Left colon (tissue), 2 donors: ENCODE results near the gene GRAMD2A. TPM values are rescaled to one million over a fixed set of nuclear protein-coding genes. Genes with fewer than 3 reads are reported as not detected.

ENCODE experiments used
- ATAC-seq: fragments of 200-7000 bp; cut with Tn5 transposase; one replicate; pipeline ENCODE4 v1.9.1; 2020; ENCODE audit warnings: mild to moderate bottlenecking, moderate library complexity
- DNase-seq, 2 donors: peaks; one replicate each; pipeline ENCODE4 v3.0.0-alpha.2; 2020
- intact Hi-C, 2 donors: fragments of 100-400 bp; cut with DNase I in 1 of 2; cut with micrococcal nuclease in 1 of 2; formaldehyde crosslinking; loops; one replicate each; pipeline versions ENCODE4 v1.11.2 to v1.14.0; 2022; cut with DNase I, micrococcal nuclease
- total RNA-seq, 2 donors: library from RNA; stranded (reverse); fragmentation: NEBNext Ultra II Directional; extraction: Animal tissue kit (Norgen Biotek cat#: 25700); gene quantifications; one replicate each; pipeline ENCODE4 v1.2.1, GENCODE V29; 2021
- donor health status: DM: no; HTN: no; CAD: no.
- donor health status: DM: yes; HTN: yes; CAD: no.

The GRAMD2A gene
- total RNA-seq, 2 donors from 2014 or later: 1.0 to 6.3 TPM

GRCh38 chr15:72155003-72155621 is 42.5 kb downstream of the GRAMD2A start:
- DNase-seq: peak; percentile 86 to 88
- ATAC-seq: peak; percentile 82
- intact Hi-C loops: loop anchor here in 1 of 2 donors (10.0 kb wide), 1 partner anchor 410 kb away; no protein-coding TSS in a partner anchor

DNA sequence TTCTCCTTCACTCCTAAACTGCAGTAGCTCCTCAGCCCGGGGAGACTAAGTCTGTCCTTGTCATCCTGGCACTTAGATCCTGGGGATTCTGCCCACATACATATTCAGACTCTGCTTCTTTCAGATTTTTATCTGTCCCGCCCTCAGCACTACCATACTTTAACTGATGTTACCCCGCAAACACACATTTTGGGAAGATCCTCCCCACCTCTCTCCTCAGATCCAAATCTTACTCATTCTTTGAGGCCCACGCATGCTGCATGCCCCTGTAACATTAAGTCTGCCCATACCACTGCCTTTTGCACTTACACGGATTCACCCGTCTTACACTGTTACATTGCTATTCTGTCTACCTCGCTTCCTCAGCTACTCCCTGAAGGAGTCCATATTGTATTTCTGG is 43.3 kb downstream of the GRAMD2A start:
- ATAC-seq (no peak), DNase-seq (no peak)
- intact Hi-C loops: loop anchor here in 1 of 2 donors (10.0 kb wide), 1 partner anchor 410 kb away; no protein-coding TSS in a partner anchor

GRCh38 chr15:72153269-72154000 is 44.2 kb downstream of the GRAMD2A start:
- DNase-seq (no peak), ATAC-seq (no peak)
- intact Hi-C loops: loop anchor here in 1 of 2 donors (10.0 kb wide), 1 partner anchor 409 kb away; no protein-coding TSS in a partner anchor

GRCh38 chr15:72147418-72147817 is 50.2 kb downstream of the GRAMD2A start:
- intact Hi-C loops: no loop called here
- no peak for ATAC-seq
- DNase-seq: no peak

DNA sequence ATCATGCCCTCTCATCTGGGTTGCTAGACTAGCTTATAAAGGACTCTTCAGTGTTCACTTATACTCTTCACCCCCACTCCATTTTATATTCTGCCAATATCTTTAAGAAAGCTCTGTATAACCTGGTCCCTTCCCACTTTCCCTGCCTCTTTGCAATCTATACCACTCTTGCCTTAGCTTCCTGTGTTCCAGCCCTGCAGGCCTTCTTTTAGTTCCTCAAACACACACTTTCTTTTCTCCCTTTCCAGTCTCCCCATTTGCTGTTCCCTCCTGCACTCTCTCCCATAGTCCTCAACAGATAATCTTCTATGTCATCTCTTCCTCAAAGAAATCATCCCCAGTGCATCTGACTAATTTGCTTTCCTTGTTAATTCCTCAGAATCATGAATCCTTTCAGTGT is 50.7 kb downstream of the GRAMD2A start:
- DNase-seq (no peak), ATAC-seq (no peak)
- intact Hi-C loops: no loop called here

DNA sequence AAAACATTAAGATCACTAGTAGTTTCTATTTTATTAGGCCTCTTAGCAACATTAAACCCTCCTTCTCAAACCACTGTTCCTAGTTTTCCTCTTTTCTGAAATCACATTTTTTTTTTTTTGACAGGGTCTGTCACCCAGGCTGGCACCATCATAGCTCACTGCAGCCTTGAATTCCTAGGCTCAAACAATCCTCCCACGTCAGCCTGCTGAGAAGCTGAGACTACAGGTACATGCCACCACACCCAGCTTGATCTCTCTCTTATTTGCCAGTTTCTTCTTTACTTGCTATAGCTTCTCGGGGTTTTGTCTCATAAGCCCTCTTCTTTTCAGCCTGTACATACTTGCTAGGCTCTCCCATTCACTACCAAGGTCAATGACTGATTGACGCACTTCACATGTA is 51.4 kb downstream of the GRAMD2A start:
- intact Hi-C loops: no loop called here
- no peak for DNase-seq
- no peak for ATAC-seq

GRCh38 chr15:72141171-72142084 is 56.2 kb downstream of the GRAMD2A start:
- intact Hi-C loops: no loop called here
- ATAC-seq (peak; percentile 96), DNase-seq (no peak)

DNA sequence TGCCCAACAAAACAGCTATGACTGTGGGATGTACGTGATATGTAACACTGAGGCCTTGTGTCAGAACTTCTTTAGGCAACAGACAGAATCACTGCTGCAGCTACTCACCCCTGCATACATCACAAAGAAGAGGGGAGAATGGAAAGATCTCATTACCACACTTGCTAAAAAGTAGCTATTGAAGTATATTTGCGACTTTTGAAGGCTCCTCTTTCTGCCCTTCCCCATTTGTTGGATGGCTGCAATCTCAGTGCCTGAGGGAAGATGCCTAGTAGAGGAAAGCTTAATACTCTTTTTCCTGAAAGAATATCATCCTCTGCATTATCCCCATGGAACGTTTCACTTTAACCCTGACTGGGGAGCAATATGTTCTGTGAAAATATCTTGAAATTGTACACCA is 57.5 kb downstream of the GRAMD2A start:
- ATAC-seq (no peak), DNase-seq (no peak)
- intact Hi-C loops: no loop called here

DNA sequence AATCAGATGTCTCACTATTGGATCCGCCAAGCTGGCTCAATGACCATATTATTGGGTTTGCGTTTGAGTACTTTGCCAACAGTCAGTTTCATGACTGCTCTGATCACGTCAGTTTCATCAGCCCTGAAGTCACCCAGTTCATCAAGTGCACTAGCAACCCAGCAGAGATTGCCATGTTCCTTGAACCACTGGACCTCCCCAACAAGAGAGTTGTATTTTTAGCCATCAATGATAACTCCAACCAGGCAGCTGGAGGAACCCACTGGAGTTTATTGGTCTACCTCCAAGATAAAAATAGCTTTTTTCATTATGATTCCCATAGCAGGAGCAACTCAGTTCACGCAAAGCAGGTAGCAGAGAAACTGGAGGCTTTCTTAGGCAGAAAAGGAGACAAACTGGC is 57.9 kb downstream of the GRAMD2A start:
- intact Hi-C loops: no loop called here
- DNase-seq (no peak), ATAC-seq (no peak)

- peak; percentile 31 for ATAC-seq
- no peak for DNase-seq
- intact Hi-C loops: no loop called here
Measured at GRCh38 chr15:72136170-72137051, 61.2 kb downstream of the GRAMD2A start.

DNA sequence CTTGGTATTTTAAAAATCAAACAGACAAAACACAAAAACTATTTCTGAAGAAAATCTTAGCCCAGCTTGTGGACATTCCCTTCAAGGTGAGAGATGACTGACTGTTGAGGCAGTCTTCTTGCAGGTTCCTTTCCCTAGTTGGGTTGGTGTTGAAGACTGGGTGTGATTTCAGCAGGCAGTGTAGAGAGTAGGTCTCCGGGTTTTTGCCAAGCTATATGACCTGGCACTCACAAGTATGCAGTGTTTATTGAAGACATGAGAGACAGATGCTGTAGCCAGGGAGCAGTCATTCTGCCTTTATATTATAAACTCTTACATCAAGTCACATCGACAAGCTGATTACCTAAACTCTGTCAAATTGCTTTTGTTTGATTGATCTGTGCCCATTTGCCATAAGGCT is 61.9 kb downstream of the GRAMD2A start:
- DNase-seq: no peak
- intact Hi-C loops: no loop called here

DNA sequence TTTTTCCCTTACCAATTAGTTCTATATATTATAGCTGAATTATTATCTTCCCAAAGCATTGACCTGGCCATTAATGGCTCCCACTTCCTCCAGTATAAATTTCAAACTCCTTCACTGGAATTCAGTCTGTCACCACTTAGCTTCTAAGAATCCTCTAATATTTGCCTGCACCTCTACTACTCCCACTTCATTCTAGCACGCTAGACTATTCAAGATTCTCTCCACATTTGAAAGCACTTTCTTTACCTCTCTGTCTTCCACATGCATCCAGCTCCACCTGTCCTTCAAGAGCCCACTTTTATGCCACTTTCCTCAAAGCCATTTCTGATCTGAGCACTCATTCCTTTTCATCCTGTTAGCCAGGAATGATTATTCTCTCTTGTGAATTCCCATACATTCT is 64.4 kb downstream of the GRAMD2A start:
- intact Hi-C loops: no loop called here
- ATAC-seq (no peak), DNase-seq (no peak)

More for the DNA sequence above, 61.9 kb downstream of the GRAMD2A start:
- peak; percentile 62 for ATAC-seq

DNA sequence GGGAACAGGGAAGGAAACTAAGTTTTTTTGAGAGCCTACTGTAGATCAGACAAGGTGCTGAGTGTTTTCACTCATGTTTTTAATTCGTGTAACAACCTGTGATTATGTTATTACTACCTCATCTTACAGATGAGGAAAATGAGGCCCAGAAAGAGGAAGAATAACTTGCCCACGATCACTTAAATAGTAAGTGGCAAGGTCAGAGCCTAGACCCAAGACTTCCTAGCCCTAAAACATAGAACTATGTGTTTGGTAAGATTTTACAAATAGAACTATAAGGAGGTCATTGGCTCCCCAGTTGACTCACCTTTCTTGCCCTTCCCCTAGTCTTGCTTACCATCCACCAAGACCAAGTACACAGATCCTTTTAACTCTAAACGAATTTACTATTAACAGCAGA is 65.7 kb downstream of the GRAMD2A start:
- intact Hi-C loops: no loop called here
- DNase-seq: no peak
- ATAC-seq: no peak

- DNase-seq: peak in 1 of 2 donors; percentile 18
- intact Hi-C loops: no loop called here
- ATAC-seq: peak; percentile 90
Measured at GRCh38 chr15:72130272-72130671, 67.3 kb downstream of the GRAMD2A start.

- ATAC-seq: no peak
Measured at GRCh38 chr15:72128359-72128758, 69.2 kb downstream of the GRAMD2A start.

DNA sequence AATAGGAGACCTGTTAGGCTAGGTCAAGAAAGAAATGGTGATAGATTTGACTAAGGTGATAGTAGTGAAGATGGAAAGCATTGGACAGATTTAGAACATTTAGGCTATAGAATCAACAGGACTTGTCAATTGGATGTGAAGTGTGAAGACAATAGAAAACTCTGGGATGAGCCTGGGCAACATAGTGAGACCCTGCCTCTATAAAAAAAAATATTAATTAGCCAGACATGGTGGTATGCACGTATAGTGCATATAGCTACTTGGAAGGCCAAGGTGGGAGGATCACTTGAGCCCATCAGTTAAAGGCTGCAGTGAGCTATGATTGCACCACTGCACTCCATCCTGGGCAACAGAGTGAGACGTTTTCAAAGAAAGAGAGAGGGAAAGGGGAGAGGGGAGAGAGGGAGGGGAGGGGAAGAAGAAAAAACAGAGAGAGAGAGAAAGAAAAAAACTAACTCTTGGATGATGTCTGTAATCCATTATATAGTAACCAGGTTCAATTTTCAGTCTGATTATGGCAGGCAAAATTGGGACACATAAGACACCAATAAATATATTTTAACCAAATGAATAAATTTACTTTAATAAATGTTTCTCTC is 69.8 kb downstream of the GRAMD2A start:
- DNase-seq (no peak), ATAC-seq (no peak)
- intact Hi-C loops: no loop called here

More at GRCh38 chr15:72128359-72128758, 69.2 kb downstream of the GRAMD2A start:
- intact Hi-C loops: no loop called here
- no peak for DNase-seq

- intact Hi-C loops: no loop called here
- no peak for ATAC-seq
- no peak for DNase-seq
Measured at GRCh38 chr15:72124218-72124617, 73.4 kb downstream of the GRAMD2A start.
